H9 (cell line): ENCODE data around the gene ARHGEF7. TPM values are rescaled to one million over a fixed set of nuclear protein-coding genes. Genes with fewer than 3 reads are reported as not detected.

Experiments
- DNase-seq: peaks from one replicate; pipeline ENCODE4 v3.0.0-alpha.2; 2017
- H2AFZ ChIP-seq: one replicate; pipeline ENCODE4 v1.6.1; 2013; ENCODE audit warnings: mild to moderate bottlenecking, low read length, control low read depth, moderate library complexity
- H2AK5ac ChIP-seq: 2 replicates; pipeline ENCODE4 v1.6.1; 2013; ENCODE audit warnings: low read length, control low read depth, mixed read lengths; ENCODE audit not compliant: insufficient read length
- H2BK120ac ChIP-seq: one replicate; pipeline ENCODE4 v1.6.1; 2013; ENCODE audit warnings: low read depth, mild to moderate bottlenecking, low read length, control low read depth, inconsistent platforms; ENCODE audit not compliant: poor library complexity, severe bottlenecking
- H2BK12ac ChIP-seq: 2 replicates; pipeline ENCODE4 v1.6.1; 2013; ENCODE audit warnings: low read length, control low read depth, mixed read lengths, low read depth; ENCODE audit not compliant: insufficient read length
- H2BK15ac ChIP-seq: 2 replicates; pipeline ENCODE4 v1.6.1; 2013; ENCODE audit warnings: low read depth, low read length, control low read depth
- H2BK20ac ChIP-seq: one replicate; pipeline ENCODE4 v1.6.1; 2013; ENCODE audit warnings: low read depth, mild to moderate bottlenecking, low read length, control low read depth, inconsistent platforms; ENCODE audit not compliant: poor library complexity, severe bottlenecking
- H2BK5ac ChIP-seq: 2 replicates; pipeline ENCODE4 v1.6.1; 2013; ENCODE audit warnings: low read length, control low read depth, mixed read lengths; ENCODE audit not compliant: insufficient read length
- H3K14ac ChIP-seq: 2 replicates; pipeline ENCODE4 v1.6.1; 2013; ENCODE audit warnings: low read length, control low read depth; ENCODE audit not compliant: insufficient read depth
- H3K18ac ChIP-seq: 2 replicates; pipeline ENCODE4 v1.6.1; 2013; ENCODE audit warnings: low read depth, mild to moderate bottlenecking, mixed read lengths, low read length, control low read depth; ENCODE audit not compliant: insufficient read length
- H3K23ac ChIP-seq: 2 replicates; pipeline ENCODE4 v1.6.1; 2013; ENCODE audit warnings: low read length, control low read depth, mixed read lengths, low read depth; ENCODE audit not compliant: insufficient read length
- H3K23me2 ChIP-seq: 2 replicates; pipeline ENCODE4 v1.6.1; 2013; ENCODE audit warnings: low read depth, mild to moderate bottlenecking, mixed read lengths, low read length, control low read depth; ENCODE audit not compliant: insufficient read length, poor library complexity, severe bottlenecking
- H3K27ac ChIP-seq: 2 replicates; pipeline ENCODE4 v1.5.1; 2013; ENCODE audit warnings: low read length, control low read depth, mixed read lengths, low read depth; ENCODE audit not compliant: insufficient read length
- H3K27me3 ChIP-seq: 2 replicates; pipeline ENCODE4 v1.6.1; 2013; ENCODE audit warnings: low read length, control low read depth, inconsistent platforms; ENCODE audit not compliant: insufficient read depth
- H3K4ac ChIP-seq: 2 replicates; pipeline ENCODE4 v1.6.1; 2013; ENCODE audit warnings: low read depth, mild to moderate bottlenecking, control low read depth, inconsistent platforms, low read length, moderate library complexity
- H3K4me1 ChIP-seq: 2 replicates; pipeline ENCODE4 v1.6.1; 2013; ENCODE audit warnings: low read length, control low read depth, inconsistent platforms; ENCODE audit not compliant: insufficient read depth
- H3K4me2 ChIP-seq: 2 replicates; pipeline ENCODE4 v1.6.1; 2013; ENCODE audit warnings: low read length, control low read depth, mixed read lengths; ENCODE audit not compliant: insufficient read length, insufficient read depth
- H3K56ac ChIP-seq: 2 replicates; pipeline ENCODE4 v1.6.1; 2013; ENCODE audit warnings: low read depth, mild to moderate bottlenecking, mixed read lengths, low read length, control low read depth; ENCODE audit not compliant: insufficient read length
- H3K79me1 ChIP-seq: 2 replicates; pipeline ENCODE4 v1.6.1; 2013; ENCODE audit warnings: low read depth, mild to moderate bottlenecking, moderate library complexity, low read length, control low read depth, inconsistent platforms; ENCODE audit not compliant: insufficient read depth, poor library complexity, severe bottlenecking
- H3K79me2 ChIP-seq: 2 replicates; pipeline ENCODE4 v1.6.1; 2013; ENCODE audit warnings: low read length, control low read depth, inconsistent platforms; ENCODE audit not compliant: insufficient read depth
- H3K9ac ChIP-seq: 2 replicates; pipeline ENCODE4 v1.6.1; 2013; ENCODE audit warnings: low read length, control low read depth, mixed read lengths; ENCODE audit not compliant: insufficient read length; ENCODE audit errors: extremely low read depth
- H3K9me3 ChIP-seq: one replicate; pipeline ENCODE4 v1.6.1; 2013; ENCODE audit warnings: low read depth, low read length, inconsistent platforms; ENCODE audit not compliant: control insufficient read depth
- H3T11ph ChIP-seq: one replicate; pipeline ENCODE4 v1.6.1; 2013; ENCODE audit warnings: mild to moderate bottlenecking, low read length, control low read depth, inconsistent platforms
- H4K20me1 ChIP-seq: one replicate; pipeline ENCODE4 v1.6.1; 2013; ENCODE audit not compliant: control insufficient read depth, insufficient read length, insufficient read depth
- H4K5ac ChIP-seq: 2 replicates; pipeline ENCODE4 v1.6.1; 2013; ENCODE audit warnings: low read depth, mild to moderate bottlenecking, mixed read lengths, low read length, control low read depth; ENCODE audit not compliant: insufficient read length
- H4K8ac ChIP-seq: replicated peaks from 2 replicates; pipeline ENCODE4 v1.6.1; 2013; ENCODE audit warnings: low read length, control low read depth, mixed read lengths, low read depth; ENCODE audit not compliant: insufficient read length
- H4K91ac ChIP-seq: 2 replicates; pipeline ENCODE4 v1.6.1; 2013; ENCODE audit warnings: low read depth, mild to moderate bottlenecking, moderate library complexity, mixed read lengths, low read length, control low read depth; ENCODE audit not compliant: insufficient read length
- H3K27ac Mint-ChIP-seq, 3 experiments: 2 replicates in 2 of 3; 3 replicates in 1 of 3; pipeline ENCODE4 v1.8.0; 2020 to 2021; ENCODE audit warnings: mixed read lengths in 3 of 3, mild to moderate bottlenecking in 1 of 3, moderate library complexity in 1 of 3
- H3K27me3 Mint-ChIP-seq: 2 replicates; pipeline ENCODE4 v1.8.0; 2021; ENCODE audit warnings: low read depth, mild to moderate bottlenecking, moderate library complexity, mixed read lengths
- H3K36me3 Mint-ChIP-seq, 3 experiments: 2 replicates in 2 of 3; 3 replicates in 1 of 3; pipeline ENCODE4 v1.8.0; 2020 to 2021; ENCODE audit warnings: low read depth in 3 of 3, mixed read lengths in 3 of 3; ENCODE audit not compliant: insufficient read depth in 1 of 3
- H3K4me1 Mint-ChIP-seq, 2 experiments: 2 replicates each; pipeline ENCODE4 v1.8.0; 2020; ENCODE audit warnings: mixed read lengths in 2 of 2
- H3K4me3 Mint-ChIP-seq, 2 experiments: 2 replicates in 1 of 2; 3 replicates in 1 of 2; pipeline ENCODE4 v1.8.0; 2020 to 2021; ENCODE audit warnings: mild to moderate bottlenecking in 2 of 2, mixed read lengths in 2 of 2, moderate library complexity in 1 of 2
- H3K9me3 Mint-ChIP-seq, 2 experiments: 2 replicates in 1 of 2; 3 replicates in 1 of 2; pipeline ENCODE4 v1.8.0; 2020; ENCODE audit warnings: mild to moderate bottlenecking in 2 of 2, mixed read lengths in 2 of 2, moderate library complexity in 1 of 2
- WGBS: extraction: QIAGEN DNeasy Blood & Tissue Kit; methylation state at CpG from one replicate; pipeline ENCODE4 v1.1.7; 2013; ENCODE audit warnings: missing lambda C conversion rate, low lambda C conversion rate, mixed read lengths; ENCODE audit not compliant: insufficient read length; ENCODE audit errors: extremely low coverage; 5-methylcytosine and 5-hydroxymethylcytosine counted together
- total RNA-seq: library from RNA; stranded (reverse); gene quantifications from 2 replicates; pipeline ENCODE4 v1.2.1, GENCODE V29; 2021
- TF ChIP-seq, protein P1 (sequence below): fragments of 200-600 bp; sonication (generic); conservative IDR thresholded peaks from 3 replicates; pipeline ENCODE4 v1.8.0; 2021; ENCODE audit warnings: antibody characterized with exemption, mild to moderate bottlenecking

The ARHGEF7 gene
- total RNA-seq, 1 experiment from 2014 or later: 51.9 TPM

DNA sequence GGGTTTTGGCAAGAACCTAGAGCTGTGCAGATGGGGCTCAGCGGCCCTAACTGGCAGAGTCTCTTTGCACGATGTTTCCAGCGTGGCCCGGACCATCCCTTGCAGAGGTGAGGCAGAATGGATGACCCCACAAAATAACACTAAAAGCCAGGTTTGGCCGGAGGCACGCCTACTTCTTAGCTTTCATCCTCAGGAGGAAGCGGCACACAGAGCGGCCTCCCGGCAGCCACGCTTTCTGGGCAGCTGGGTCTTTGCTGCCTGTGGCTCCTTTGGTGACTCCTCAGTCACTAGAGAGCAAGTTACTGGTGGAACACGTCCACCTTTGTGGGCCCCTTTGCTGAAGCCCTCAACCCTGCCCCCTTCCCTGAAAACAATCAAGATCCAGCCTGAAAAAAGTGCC is 230.6 kb downstream of the ARHGEF7 start:
- no peak overlapping the region for H2BK20ac ChIP-seq
- no peak overlapping the region for H3T11ph ChIP-seq
- no peaks in the 10 kb centered on the region for H3K79me2 ChIP-seq
- H2BK120ac ChIP-seq: no peak overlapping the region
- no peak overlapping the region for H3K4ac ChIP-seq
- H3K27ac ChIP-seq: no peak overlapping the region
- no peaks in the 10 kb centered on the region for H3K27me3 ChIP-seq
- no peaks in the 10 kb centered on the region for H3K4me1 ChIP-seq
- H3K4me3 Mint-ChIP-seq: no peak overlapping the region
- DNase-seq: peak; percentile 23
- no peak overlapping the region for H2BK15ac ChIP-seq
- H3K9me3 Mint-ChIP-seq: peaks cover 12% of the 10 kb centered on the region in 2 experiments
- no peak overlapping the region for H4K8ac ChIP-seq
- H3K56ac ChIP-seq: no peak overlapping the region
- no peak overlapping the region for H2BK12ac ChIP-seq
- no peak overlapping the region for H3K27ac Mint-ChIP-seq
- H4K91ac ChIP-seq: no peak overlapping the region
- no peak overlapping the region for H2AK5ac ChIP-seq
- peaks cover 4 to 5% of the 10 kb centered on the region in 2 experiments; a peak in 2 of 4 replicates for H3K4me1 Mint-ChIP-seq
- H3K9me3 ChIP-seq: no peaks in the 10 kb centered on the region
- no peaks in the 10 kb centered on the region for H4K20me1 ChIP-seq
- H3K4me2 ChIP-seq: no peak overlapping the region
- H2AFZ ChIP-seq: no peak overlapping the region
- no peak overlapping the region for H3K14ac ChIP-seq
- H3K23me2 ChIP-seq: no peaks in the 10 kb centered on the region
- H3K27me3 Mint-ChIP-seq: peaks cover 9% of the 10 kb centered on the region
- H3K36me3 Mint-ChIP-seq: no peaks in the 10 kb centered on the region; a peak in 1 of 7 replicates
- no peak overlapping the region for H3K23ac ChIP-seq
- TF ChIP-seq, protein P1, sequence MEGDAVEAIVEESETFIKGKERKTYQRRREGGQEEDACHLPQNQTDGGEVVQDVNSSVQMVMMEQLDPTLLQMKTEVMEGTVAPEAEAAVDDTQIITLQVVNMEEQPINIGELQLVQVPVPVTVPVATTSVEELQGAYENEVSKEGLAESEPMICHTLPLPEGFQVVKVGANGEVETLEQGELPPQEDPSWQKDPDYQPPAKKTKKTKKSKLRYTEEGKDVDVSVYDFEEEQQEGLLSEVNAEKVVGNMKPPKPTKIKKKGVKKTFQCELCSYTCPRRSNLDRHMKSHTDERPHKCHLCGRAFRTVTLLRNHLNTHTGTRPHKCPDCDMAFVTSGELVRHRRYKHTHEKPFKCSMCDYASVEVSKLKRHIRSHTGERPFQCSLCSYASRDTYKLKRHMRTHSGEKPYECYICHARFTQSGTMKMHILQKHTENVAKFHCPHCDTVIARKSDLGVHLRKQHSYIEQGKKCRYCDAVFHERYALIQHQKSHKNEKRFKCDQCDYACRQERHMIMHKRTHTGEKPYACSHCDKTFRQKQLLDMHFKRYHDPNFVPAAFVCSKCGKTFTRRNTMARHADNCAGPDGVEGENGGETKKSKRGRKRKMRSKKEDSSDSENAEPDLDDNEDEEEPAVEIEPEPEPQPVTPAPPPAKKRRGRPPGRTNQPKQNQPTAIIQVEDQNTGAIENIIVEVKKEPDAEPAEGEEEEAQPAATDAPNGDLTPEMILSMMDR: no peak
- no peak overlapping the region for H3K18ac ChIP-seq
- no CpG with 5 or more reads among the region's 11 CpGs for whole genome bisulfite sequencing
- no peak overlapping the region for H3K9ac ChIP-seq
- H4K5ac ChIP-seq: no peak overlapping the region
- no peaks in the 10 kb centered on the region for H3K79me1 ChIP-seq
- H2BK5ac ChIP-seq: no peak overlapping the region
